Fibroblast of lung (primary cell): Measurements from ENCODE around the gene PSRC1. TPM values are rescaled to one million over a fixed set of nuclear protein-coding genes. Genes with fewer than 3 reads are reported as not detected.

Source experiments
- DNase-seq, 2 donors: peaks; one replicate each; pipeline versions ENCODE4 v3.0.0 to v3.0.0-alpha.2; 2010; ENCODE audit warnings: low read depth in 2 of 2
- H2AFZ ChIP-seq: 2 replicates; pipeline ENCODE4 v1.5.1; 2012; ENCODE audit warnings: low read length, control low read depth, inconsistent platforms
- H3K27ac ChIP-seq: 2 replicates; pipeline ENCODE4 v1.5.1; 2011; ENCODE audit warnings: low read length, control low read depth; ENCODE audit not compliant: insufficient read depth
- H3K27me3 ChIP-seq: 2 replicates; pipeline ENCODE4 v1.5.1; 2011; ENCODE audit warnings: mild to moderate bottlenecking, low read length; ENCODE audit not compliant: control insufficient read depth, insufficient read depth
- H3K36me3 ChIP-seq: 2 replicates; pipeline ENCODE4 v1.5.1; 2011; ENCODE audit warnings: low read length; ENCODE audit not compliant: control insufficient read depth, insufficient read depth
- H3K4me1 ChIP-seq: 2 replicates; pipeline ENCODE4 v1.5.1; 2011; ENCODE audit warnings: low read length; ENCODE audit not compliant: control insufficient read depth, insufficient read depth; ENCODE audit errors: extremely low read depth
- H3K4me2 ChIP-seq: 2 replicates; pipeline ENCODE4 v1.5.1; 2011; ENCODE audit warnings: low read length, control low read depth; ENCODE audit not compliant: insufficient read depth; ENCODE audit errors: extremely low read depth
- H3K4me3 ChIP-seq, 4 experiments: fragments of 200-600 bp in 1 of 4; sonication (generic) in 1 of 4; replicated peaks in 1 of 4; 2 replicates each; pipeline ENCODE4 v1.5.1; 2011 to 2016; ENCODE audit warnings: low read length in 4 of 4, low read depth in 3 of 4, mild to moderate bottlenecking in 3 of 4, control low read depth in 2 of 4, inconsistent platforms in 1 of 4, mixed read lengths in 1 of 4; ENCODE audit not compliant: insufficient read depth in 1 of 4; ENCODE audit errors: control extremely low read depth in 1 of 4
- H3K79me2 ChIP-seq: 2 replicates; pipeline ENCODE4 v1.5.1; 2012; ENCODE audit warnings: mild to moderate bottlenecking, low read length, inconsistent platforms; ENCODE audit not compliant: control insufficient read depth, insufficient read depth
- H3K9ac ChIP-seq: 2 replicates; pipeline ENCODE4 v1.5.1; 2011; ENCODE audit warnings: mild to moderate bottlenecking, low read length, control low read depth; ENCODE audit not compliant: insufficient read depth
- H3K9me3 ChIP-seq: 2 replicates; pipeline ENCODE4 v1.5.1; 2012; ENCODE audit warnings: low read depth, low read length; ENCODE audit not compliant: control insufficient read depth, insufficient read depth
- H4K20me1 ChIP-seq: 2 replicates; pipeline ENCODE4 v1.5.1; 2011; ENCODE audit warnings: low read length; ENCODE audit not compliant: control insufficient read depth, insufficient read depth; ENCODE audit errors: extremely low read depth
- CTCF ChIP-seq, 2 donors: IDR thresholded peaks in 1 of 2; conservative IDR thresholded peaks in 1 of 2; 1 replicate in 1 of 2; 2 replicates in 1 of 2; pipeline ENCODE4 v1.5.1; 2011 to 2012; ENCODE audit warnings: low read length in 2 of 2, control low read depth in 1 of 2, inconsistent platforms in 1 of 2, low read depth in 1 of 2, mild to moderate bottlenecking in 1 of 2
- EZH2 ChIP-seq: IDR thresholded peaks from 2 replicates; pipeline ENCODE4 v1.5.1; 2012; ENCODE audit warnings: low read length, control low read depth, mild to moderate bottlenecking; ENCODE audit errors: missing control alignments
- polyA plus RNA-seq, 2 donors: library from polyadenylated mRNA; depleted of rRNA in 1 of 2; stranded (reverse) in 1 of 2; unstranded in 1 of 2; fragments of >200 nt; gene quantifications; 2 replicates each; pipeline ENCODE4 v1.2.1, GENCODE V29; 2011 to 2012; ENCODE audit warnings: missing spikeins in 1 of 2
- total RNA-seq: library from RNA; depleted of rRNA; stranded (reverse); fragments of >200 nt; gene quantifications from 2 replicates; pipeline ENCODE4 v1.2.1, GENCODE V29; 2014

The PSRC1 gene
- total and polyA plus RNA-seq, 2 donors (not counting 1 experiment from before 2014, with no cell fraction given), result 8.3 to 9.9 TPM

GRCh38 chr1:109258481-109259466 lies 24.2 kb downstream of the PSRC1 start:
- Histone ChIP-seq H3K27me3 (no peaks in the 10 kb centered on the region), H3K79me2 (no peaks in the 10 kb centered on the region)

GRCh38 chr1:109257682-109258421 lies 25.1 kb downstream of the PSRC1 start:
- Histone ChIP-seq H3K79me2 (no peaks in the 10 kb centered on the region), H3K4me1 (peaks cover 5% of the 10 kb centered on the region), H3K9ac (no peak overlapping the region), H3K4me3 (no peak overlapping the region), H3K27me3 (no peaks in the 10 kb centered on the region), H3K36me3 (no peaks in the 10 kb centered on the region), H3K27ac (no peak overlapping the region), H3K9me3 (no peaks in the 10 kb centered on the region), H4K20me1 (no peaks in the 10 kb centered on the region), H3K4me2 (no peak overlapping the region), H2AFZ (no peak overlapping the region)
- DNase-seq, result no peak
- no peak for TF ChIP-seq EZH2
- TF ChIP-seq CTCF (conservative IDR thresholded peaks at IDR 0.05 in 1 of 2, IDR thresholded peaks at IDR 0.05 in 1 of 2; ENCODE audit: low read depth in 1 of 2, low read length in 2 of 2), result no peak

More at GRCh38 chr1:109258481-109259466, 24.2 kb downstream of the PSRC1 start:
- no peak overlapping the region for H3K4me2 ChIP-seq
- H3K9me3 ChIP-seq, result no peaks in the 10 kb centered on the region
- peaks cover 3% of the 10 kb centered on the region for H3K4me1 ChIP-seq
- H4K20me1 ChIP-seq, result no peaks in the 10 kb centered on the region
- H2AFZ ChIP-seq, result no peak overlapping the region
- H3K4me3 ChIP-seq, result no peak overlapping the region
- no peak overlapping the region for H3K9ac ChIP-seq
- TF ChIP-seq EZH2, result no peak
- H3K36me3 ChIP-seq, result no peaks in the 10 kb centered on the region
- DNase-seq, result no peak
- no peak overlapping the region for H3K27ac ChIP-seq

GRCh38 chr1:109256971-109257681 lies 25.8 kb downstream of the PSRC1 start:
- no peaks in the 10 kb centered on the region for H3K79me2 ChIP-seq
- H3K27me3 ChIP-seq, result no peaks in the 10 kb centered on the region
- H4K20me1 ChIP-seq, result no peaks in the 10 kb centered on the region
- no peaks in the 10 kb centered on the region for H3K9me3 ChIP-seq
- H3K4me1 ChIP-seq, result peaks cover 5% of the 10 kb centered on the region
- no peak overlapping the region for H3K9ac ChIP-seq
- no peak overlapping the region for H3K27ac ChIP-seq
- H3K36me3 ChIP-seq, result no peaks in the 10 kb centered on the region
- no peak overlapping the region for H3K4me2 ChIP-seq
- H3K4me3 ChIP-seq, result no peak overlapping the region
- DNase-seq, result peak in 1 of 2 donors; percentile 47
- TF ChIP-seq EZH2, result no peak
- TF ChIP-seq CTCF (conservative IDR thresholded peaks at IDR 0.05 in 1 of 2, IDR thresholded peaks at IDR 0.05 in 1 of 2; ENCODE audit: low read depth in 1 of 2, low read length in 2 of 2), result no peak
- H2AFZ ChIP-seq, result no peak overlapping the region
